DMS79 treated with DMSO at 0.1 percent for 48 hours (cell line): ENCODE measurements around the gene KIZ.

Source experiments
- DNase-seq: peaks from one replicate; lab custom pipeline; 2025; lab: John Stamatoyannopoulos, UW

KIZ gene

GRCh38 chr20:21265261-21266190 lies 139.6 kb downstream of the KIZ start:
- peak; percentile 7 for DNase-seq

GRCh38 chr20:21266191-21266536 lies 140.3 kb downstream of the KIZ start:
- no peak for DNase-seq

- no peak for DNase-seq
Observed at GRCh38 chr20:21269772-21270171, 143.9 kb downstream of the KIZ start.

- no peak for DNase-seq
Observed at GRCh38 chr20:21270806-21271205, 144.9 kb downstream of the KIZ start.

GRCh38 chr20:21272279-21272678 lies 146.4 kb downstream of the KIZ start:
- DNase-seq = no peak

- DNase-seq = no peak
Observed at GRCh38 chr20:21272679-21273078, 146.8 kb downstream of the KIZ start.

- peak; percentile 30 for DNase-seq
Observed at GRCh38 chr20:21273755-21274386, 148.0 kb downstream of the KIZ start.

- DNase-seq = no peak
Observed at GRCh38 chr20:21278829-21279228, 152.9 kb downstream of the KIZ start.

- DNase-seq = no peak
Observed at GRCh38 chr20:21279706-21280521, 154.0 kb downstream of the KIZ start.

GRCh38 chr20:21280522-21281016 lies 154.7 kb downstream of the KIZ start:
- no peak for DNase-seq

GRCh38 chr20:21286775-21287174 lies 160.9 kb downstream of the KIZ start:
- no peak for DNase-seq

GRCh38 chr20:21288587-21289370 lies 162.9 kb downstream of the KIZ start:
- no peak for DNase-seq

- no peak for DNase-seq
Observed at GRCh38 chr20:21289651-21290050, 163.8 kb downstream of the KIZ start.

GRCh38 chr20:21291026-21291425 lies 165.1 kb downstream of the KIZ start:
- no peak for DNase-seq

- DNase-seq = no peak
Observed at GRCh38 chr20:21294755-21295154, 168.9 kb downstream of the KIZ start.
